Tibial artery (tissue), 4 donors: ENCODE results near the gene SLCO3A1.

Source experiments
- DNase-seq, 2 donors: peaks; one replicate each; pipeline ENCODE4 v3.0.0-alpha.2; 2019
- H3K27ac ChIP-seq, 2 donors: fragments of 200-600 bp; sonication (generic) in 1 of 2; 1 replicate in 1 of 2; 2 replicates in 1 of 2; pipeline ENCODE4 v1.5.1; 2018 to 2019; ENCODE audit warnings: mild to moderate bottlenecking in 1 of 2
- H3K27me3 ChIP-seq, 2 donors: fragments of 200-600 bp; sonication (generic) in 1 of 2; one replicate each; pipeline versions ENCODE4 v1.5.1 to v1.6.0; 2016 to 2019
- H3K36me3 ChIP-seq, 3 donors: fragments of 200-600 bp; sonication (generic) in 2 of 3; one replicate each; pipeline ENCODE4 v1.5.1; 2016 to 2019; ENCODE audit warnings: mild to moderate bottlenecking in 2 of 3
- H3K4me1 ChIP-seq, 4 donors: fragments of 200-600 bp; sonication (generic) in 2 of 4; 1 replicate in 3 of 4; 2 replicates in 1 of 4; pipeline ENCODE4 v1.5.1; 2016 to 2019
- H3K4me3 ChIP-seq, 2 donors: fragments of 200-600 bp; sonication (generic) in 1 of 2; 1 replicate in 1 of 2; 2 replicates in 1 of 2; pipeline ENCODE4 v1.5.1; 2018 to 2019; ENCODE audit warnings: mild to moderate bottlenecking in 2 of 2
- H3K9me3 ChIP-seq, 3 donors: fragments of 200-600 bp; sonication (generic) in 1 of 3; one replicate each; pipeline ENCODE4 v1.5.1; 2016 to 2019
- CTCF ChIP-seq, 2 experiments: fragments of 200-600 bp in 1 of 2; fragments of 450-650 bp in 1 of 2; IDR thresholded peaks; one replicate each; pipeline ENCODE4 v1.5.1; 2017 to 2019; ENCODE audit warnings: antibody characterized with exemption in 2 of 2, mild to moderate bottlenecking in 1 of 2, moderate library complexity in 1 of 2
- intact Hi-C: fragments of 100-400 bp; cut with DNase I; formaldehyde crosslinking; loops from one replicate; pipeline ENCODE4 v1.15.0; 2023; ENCODE audit warnings: low total_unique reads

The SLCO3A1 gene

GRCh38 chr15:91947683-91948608 lies 94.4 kb downstream of the SLCO3A1 start:
- Histone ChIP-seq H3K4me1 (peaks cover 0 to 50% (median 35%) of the 10 kb centered on the region in 4 donors), H3K27ac (peak overlapping the region in 1 of 2 donors; percentile 16), H3K27me3 (no peaks in the 10 kb centered on the region), H3K4me3 (no peak overlapping the region), H3K9me3 (no peaks in the 10 kb centered on the region), H3K36me3 (no peaks in the 10 kb centered on the region)
- no peak for TF ChIP-seq CTCF (IDR thresholded peaks at IDR 0.05)
- no peak for DNase-seq
- intact Hi-C loops = no loop called here

GRCh38 chr15:91949361-91949760 lies 95.9 kb downstream of the SLCO3A1 start:
- Histone ChIP-seq H3K27me3 (no peaks in the 10 kb centered on the region), H3K9me3 (no peaks in the 10 kb centered on the region), H3K4me1 (peaks cover 0 to 37% (median 29%) of the 10 kb centered on the region in 4 donors), H3K4me3 (no peak overlapping the region), H3K27ac (no peak overlapping the region), H3K36me3 (no peaks in the 10 kb centered on the region)
- no peak for TF ChIP-seq CTCF (IDR thresholded peaks at IDR 0.05)
- intact Hi-C loops = no loop called here
- DNase-seq = no peak

- H3K27me3 ChIP-seq = no peaks in the 10 kb centered on the region
- H3K27ac ChIP-seq = no peak overlapping the region
- no peaks in the 10 kb centered on the region for H3K36me3 ChIP-seq
- peaks cover 0 to 36% (median 30%) of the 10 kb centered on the region in 4 donors for H3K4me1 ChIP-seq
- no peak for TF ChIP-seq CTCF (IDR thresholded peaks at IDR 0.05)
- no peak overlapping the region for H3K4me3 ChIP-seq
- DNase-seq = no peak
- intact Hi-C loops = no loop called here
- no peaks in the 10 kb centered on the region for H3K9me3 ChIP-seq
Observed at GRCh38 chr15:91950054-91950453, 96.5 kb downstream of the SLCO3A1 start.

- intact Hi-C loops = no loop called here
- Histone ChIP-seq H3K4me3 (no peak overlapping the region), H3K27ac (no peak overlapping the region), H3K4me1 (peaks cover 0 to 44% (median 32%) of the 10 kb centered on the region in 4 donors), H3K9me3 (no peaks in the 10 kb centered on the region), H3K27me3 (no peaks in the 10 kb centered on the region), H3K36me3 (no peaks in the 10 kb centered on the region)
- no peak for DNase-seq
- no peak for TF ChIP-seq CTCF (IDR thresholded peaks at IDR 0.05)
Observed at GRCh38 chr15:91950631-91951329, 97.3 kb downstream of the SLCO3A1 start.

- no peaks in the 10 kb centered on the region for H3K27me3 ChIP-seq
- no peak overlapping the region for H3K4me3 ChIP-seq
- H3K36me3 ChIP-seq = no peaks in the 10 kb centered on the region
- H3K9me3 ChIP-seq = no peaks in the 10 kb centered on the region
- peaks cover 0 to 41% (median 29%) of the 10 kb centered on the region in 4 donors for H3K4me1 ChIP-seq
- H3K27ac ChIP-seq = no peak overlapping the region
- DNase-seq = no peak
- intact Hi-C loops = no loop called here
- no peak for TF ChIP-seq CTCF (IDR thresholded peaks at IDR 0.05)
Observed at GRCh38 chr15:91952216-91952615, 98.7 kb downstream of the SLCO3A1 start.
